Dendritic cell treated with granulocyte-macrophage colony-stimulating factor and Interleukin-4, amounts not matched to agents 40 ng/mL and 50 ng/mL, for 4 days (primary cell): ENCODE results near the gene ZNF493.

ENCODE experiments used
- H3K27ac Mint-ChIP-seq: one replicate; pipeline ENCODE4 v1.8.0; 2022; ENCODE audit warnings: mild to moderate bottlenecking, mixed read lengths
- H3K27me3 Mint-ChIP-seq: one replicate; pipeline ENCODE4 v1.8.0; 2022; ENCODE audit warnings: mild to moderate bottlenecking, mixed read lengths
- H3K36me3 Mint-ChIP-seq: one replicate; pipeline ENCODE4 v1.8.0; 2022; ENCODE audit warnings: low read depth, mixed read lengths
- H3K4me1 Mint-ChIP-seq: one replicate; pipeline ENCODE4 v1.8.0; 2022; ENCODE audit warnings: low read depth, mixed read lengths
- H3K4me3 Mint-ChIP-seq: one replicate; pipeline ENCODE4 v1.8.0; 2022; ENCODE audit warnings: mild to moderate bottlenecking, moderate library complexity, mixed read lengths
- H3K9me3 Mint-ChIP-seq: one replicate; pipeline ENCODE4 v1.8.0; 2022; ENCODE audit warnings: mixed read lengths
- intact Hi-C: fragments of 100-400 bp; cut with micrococcal nuclease; formaldehyde crosslinking; loops from one replicate; pipeline ENCODE4 v1.15.0; 2022

Gene ZNF493

GRCh38 chr19:21434516-21434915 is 37.6 kb downstream of the ZNF493 start:
- H3K4me3 Mint-ChIP-seq, result no peak overlapping the region
- intact Hi-C loops, result no loop called here
- peaks cover 91% of the 10 kb centered on the region for H3K9me3 Mint-ChIP-seq
- no peaks in the 10 kb centered on the region for H3K36me3 Mint-ChIP-seq
- peaks cover 6% of the 10 kb centered on the region for H3K4me1 Mint-ChIP-seq
- H3K27me3 Mint-ChIP-seq, result no peaks in the 10 kb centered on the region
- H3K27ac Mint-ChIP-seq, result no peak overlapping the region

GRCh38 chr19:21434967-21435544 is 38.1 kb downstream of the ZNF493 start:
- H3K9me3 Mint-ChIP-seq, result peaks cover 91% of the 10 kb centered on the region
- no peak overlapping the region for H3K4me3 Mint-ChIP-seq
- H3K4me1 Mint-ChIP-seq, result peaks cover 10% of the 10 kb centered on the region
- no peaks in the 10 kb centered on the region for H3K27me3 Mint-ChIP-seq
- no peaks in the 10 kb centered on the region for H3K36me3 Mint-ChIP-seq
- intact Hi-C loops, result no loop called here
- H3K27ac Mint-ChIP-seq, result no peak overlapping the region

- Mint-ChIP-seq H3K27ac (no peak overlapping the region), H3K36me3 (peaks cover 7% of the 10 kb centered on the region), H3K4me1 (peaks cover 10% of the 10 kb centered on the region), H3K27me3 (no peaks in the 10 kb centered on the region), H3K4me3 (no peak overlapping the region), H3K9me3 (peaks cover 72% of the 10 kb centered on the region)
- intact Hi-C loops, result no loop called here
These were observed 42.3 kb downstream of the ZNF493 start for GRCh38 chr19:21439201-21439751.

- Mint-ChIP-seq H3K4me3 (no peak overlapping the region), H3K27me3 (no peaks in the 10 kb centered on the region), H3K36me3 (peaks cover 7% of the 10 kb centered on the region), H3K4me1 (peaks cover 10% of the 10 kb centered on the region), H3K9me3 (peaks cover 63% of the 10 kb centered on the region), H3K27ac (no peak overlapping the region)
- intact Hi-C loops, result no loop called here
These were observed 43.4 kb downstream of the ZNF493 start for GRCh38 chr19:21440321-21440720.

GRCh38 chr19:21451187-21451586 is 54.3 kb downstream of the ZNF493 start:
- Mint-ChIP-seq H3K27me3 (no peaks in the 10 kb centered on the region), H3K4me1 (no peaks in the 10 kb centered on the region), H3K27ac (no peak overlapping the region), H3K4me3 (no peak overlapping the region), H3K36me3 (peaks cover 7% of the 10 kb centered on the region), H3K9me3 (peaks cover 61% of the 10 kb centered on the region)
- intact Hi-C loops, result no loop called here

GRCh38 chr19:21454901-21455300 is 58.0 kb downstream of the ZNF493 start:
- Mint-ChIP-seq H3K4me1 (no peaks in the 10 kb centered on the region), H3K36me3 (peaks cover 9% of the 10 kb centered on the region), H3K9me3 (peaks cover 46% of the 10 kb centered on the region), H3K4me3 (no peak overlapping the region), H3K27me3 (no peaks in the 10 kb centered on the region), H3K27ac (no peak overlapping the region)
- intact Hi-C loops, result no loop called here

- Mint-ChIP-seq H3K36me3 (peaks cover 9% of the 10 kb centered on the region), H3K4me3 (no peak overlapping the region), H3K27ac (no peak overlapping the region), H3K27me3 (peaks cover 8% of the 10 kb centered on the region), H3K9me3 (peaks cover 37% of the 10 kb centered on the region), H3K4me1 (peaks cover 11% of the 10 kb centered on the region)
- intact Hi-C loops, result no loop called here
These were observed 63.8 kb downstream of the ZNF493 start for GRCh38 chr19:21460686-21461085.

GRCh38 chr19:21462540-21462939 is 65.6 kb downstream of the ZNF493 start:
- Mint-ChIP-seq H3K36me3 (peaks cover 9% of the 10 kb centered on the region), H3K4me1 (peaks cover 11% of the 10 kb centered on the region), H3K27ac (no peak overlapping the region), H3K4me3 (no peak overlapping the region), H3K9me3 (peaks cover 32% of the 10 kb centered on the region), H3K27me3 (peaks cover 8% of the 10 kb centered on the region)
- intact Hi-C loops, result no loop called here

GRCh38 chr19:21463449-21464105 is 66.6 kb downstream of the ZNF493 start:
- intact Hi-C loops, result no loop called here
- peaks cover 8% of the 10 kb centered on the region for H3K27me3 Mint-ChIP-seq
- peak overlapping the region; percentile 25 for H3K27ac Mint-ChIP-seq
- peaks cover 9% of the 10 kb centered on the region for H3K36me3 Mint-ChIP-seq
- H3K4me1 Mint-ChIP-seq, result peaks cover 11% of the 10 kb centered on the region
- peak overlapping the region; percentile 69 for H3K4me3 Mint-ChIP-seq
- H3K9me3 Mint-ChIP-seq, result peaks cover 24% of the 10 kb centered on the region

GRCh38 chr19:21466627-21467026 is 69.7 kb downstream of the ZNF493 start:
- Mint-ChIP-seq H3K9me3 (peaks cover 9% of the 10 kb centered on the region), H3K27me3 (peaks cover 9% of the 10 kb centered on the region), H3K4me3 (no peak overlapping the region), H3K27ac (no peak overlapping the region), H3K36me3 (no peaks in the 10 kb centered on the region), H3K4me1 (peaks cover 11% of the 10 kb centered on the region)
- intact Hi-C loops, result no loop called here

GRCh38 chr19:21468791-21469190 is 71.9 kb downstream of the ZNF493 start:
- Mint-ChIP-seq H3K9me3 (no peaks in the 10 kb centered on the region), H3K4me1 (peaks cover 3% of the 10 kb centered on the region), H3K4me3 (no peak overlapping the region), H3K27ac (no peak overlapping the region), H3K27me3 (peaks cover 1% of the 10 kb centered on the region), H3K36me3 (no peaks in the 10 kb centered on the region)
- intact Hi-C loops, result no loop called here

GRCh38 chr19:21472507-21472906 is 75.6 kb downstream of the ZNF493 start:
- no peak overlapping the region for H3K4me3 Mint-ChIP-seq
- intact Hi-C loops, result no loop called here
- H3K27ac Mint-ChIP-seq, result no peak overlapping the region
- no peaks in the 10 kb centered on the region for H3K9me3 Mint-ChIP-seq
- H3K36me3 Mint-ChIP-seq, result no peaks in the 10 kb centered on the region
- H3K27me3 Mint-ChIP-seq, result peaks cover 1% of the 10 kb centered on the region
- H3K4me1 Mint-ChIP-seq, result no peaks in the 10 kb centered on the region

- H3K36me3 Mint-ChIP-seq, result no peaks in the 10 kb centered on the region
- H3K4me3 Mint-ChIP-seq, result peak overlapping the region; percentile 87
- H3K4me1 Mint-ChIP-seq, result no peaks in the 10 kb centered on the region
- no peaks in the 10 kb centered on the region for H3K9me3 Mint-ChIP-seq
- intact Hi-C loops, result loop anchor here (2.0 kb wide), 1 partner anchor 30 kb away; the partner anchor contains the start of gene ZNF429
- H3K27me3 Mint-ChIP-seq, result peaks cover 1% of the 10 kb centered on the region
- H3K27ac Mint-ChIP-seq, result peak overlapping the region; percentile 37
These were observed 77.8 kb downstream of the ZNF493 start for GRCh38 chr19:21474671-21475181.
